Gastrocnemius medialis (tissue), 4 donors: ENCODE results near the gene GTSE1.

Experiments
- POLR2A ChIP-seq, 2 donors: fragments of 450-650 bp; IDR thresholded peaks; one replicate each; pipeline ENCODE4 v1.6.1; 2017; ENCODE audit warnings: antibody characterized with exemption in 2 of 2, mild to moderate bottlenecking in 2 of 2, moderate library complexity in 2 of 2
- TF ChIP-seq, protein P1 (sequence below), 5 experiments: fragments of 450-650 bp in 3 of 5; fragments of 200-600 bp in 2 of 5; sonication (generic) in 2 of 5; IDR thresholded peaks in 4 of 5; conservative IDR thresholded peaks in 1 of 5; 1 replicate in 4 of 5; 2 replicates in 1 of 5; pipeline ENCODE4 v1.5.1; 2016 to 2019; ENCODE audit warnings: antibody characterized with exemption in 5 of 5, mild to moderate bottlenecking in 3 of 5, moderate library complexity in 3 of 5

DNA sequence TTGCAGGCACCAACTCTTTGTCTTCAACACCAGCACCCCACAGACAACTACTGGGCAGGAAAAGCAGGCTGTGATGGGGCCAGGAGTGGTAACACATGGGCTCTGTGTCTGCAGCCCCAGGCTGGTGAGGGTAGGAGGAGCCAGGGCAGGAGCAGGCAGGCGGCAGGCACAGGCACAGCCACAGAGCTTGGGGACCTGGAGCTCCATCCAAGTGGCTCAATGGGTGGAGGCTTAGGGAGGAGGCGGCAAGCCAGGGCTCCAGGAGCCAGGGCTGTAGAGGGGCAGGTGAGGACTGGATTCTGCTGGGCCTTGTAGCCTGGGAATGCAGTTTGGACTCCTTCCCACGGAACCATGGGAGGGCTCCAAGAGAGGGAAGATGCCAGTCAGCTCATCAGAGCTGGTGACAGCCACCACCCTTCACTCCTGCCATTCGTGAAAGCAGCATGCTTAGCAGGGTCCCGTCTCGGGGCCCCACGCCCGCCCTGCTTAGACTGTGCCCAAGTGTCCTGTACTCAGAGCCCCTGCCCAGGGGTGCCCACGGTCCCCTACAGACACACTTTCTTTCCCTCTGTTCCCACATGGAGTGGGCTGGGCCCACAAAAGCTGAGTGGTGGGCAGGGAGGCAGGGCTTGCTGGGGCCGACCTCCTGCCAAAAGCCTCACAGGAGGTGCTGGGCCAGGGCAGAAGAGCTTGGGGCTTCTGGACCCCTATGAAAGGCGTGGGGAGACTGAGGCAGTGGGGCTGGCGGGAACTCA lies 16.4 kb upstream of the GTSE1 start:
- TF ChIP-seq POLR2A (IDR thresholded peaks at IDR 0.05): no peak
- TF ChIP-seq, protein P1, sequence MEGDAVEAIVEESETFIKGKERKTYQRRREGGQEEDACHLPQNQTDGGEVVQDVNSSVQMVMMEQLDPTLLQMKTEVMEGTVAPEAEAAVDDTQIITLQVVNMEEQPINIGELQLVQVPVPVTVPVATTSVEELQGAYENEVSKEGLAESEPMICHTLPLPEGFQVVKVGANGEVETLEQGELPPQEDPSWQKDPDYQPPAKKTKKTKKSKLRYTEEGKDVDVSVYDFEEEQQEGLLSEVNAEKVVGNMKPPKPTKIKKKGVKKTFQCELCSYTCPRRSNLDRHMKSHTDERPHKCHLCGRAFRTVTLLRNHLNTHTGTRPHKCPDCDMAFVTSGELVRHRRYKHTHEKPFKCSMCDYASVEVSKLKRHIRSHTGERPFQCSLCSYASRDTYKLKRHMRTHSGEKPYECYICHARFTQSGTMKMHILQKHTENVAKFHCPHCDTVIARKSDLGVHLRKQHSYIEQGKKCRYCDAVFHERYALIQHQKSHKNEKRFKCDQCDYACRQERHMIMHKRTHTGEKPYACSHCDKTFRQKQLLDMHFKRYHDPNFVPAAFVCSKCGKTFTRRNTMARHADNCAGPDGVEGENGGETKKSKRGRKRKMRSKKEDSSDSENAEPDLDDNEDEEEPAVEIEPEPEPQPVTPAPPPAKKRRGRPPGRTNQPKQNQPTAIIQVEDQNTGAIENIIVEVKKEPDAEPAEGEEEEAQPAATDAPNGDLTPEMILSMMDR (IDR thresholded peaks at IDR 0.05 in 4 of 5, conservative IDR thresholded peaks at IDR 0.05 in 1 of 5): no peak
